Spleen (tissue), 11 donors: ENCODE measurements around the gene CNTNAP2. TPM values are rescaled to one million over a fixed set of nuclear protein-coding genes. Genes with fewer than 3 reads are reported as not detected.
"Not testable (repeated sequence)": the region's sequence is repeated elsewhere in the genome, so short reads cannot be mapped to it uniquely, and the experiment has no call there.

Source experiments
- DNase-seq: peaks from one replicate; pipeline ENCODE4 v3.0.0-alpha.2; 2020
- H3K27ac ChIP-seq, 8 donors: fragments of 200-600 bp; sonication (generic) in 7 of 8; 1 replicate in 4 of 8; 2 replicates in 4 of 8; pipeline versions ENCODE4 v1.5.0 to v1.8.0; 2016 to 2021; ENCODE audit warnings: inconsistent platforms in 4 of 8, mild to moderate bottlenecking in 4 of 8, moderate library complexity in 1 of 8
- H3K27me3 ChIP-seq, 7 donors: fragments of 200-600 bp; sonication (generic) in 6 of 7; replicated peaks in 1 of 7; 1 replicate in 4 of 7; 2 replicates in 3 of 7; pipeline versions ENCODE4 v1.5.0 to v1.8.0; 2016 to 2021; ENCODE audit warnings: inconsistent platforms in 3 of 7, mild to moderate bottlenecking in 1 of 7
- H3K36me3 ChIP-seq, 6 donors: fragments of 200-600 bp; sonication (generic) in 5 of 6; 1 replicate in 4 of 6; 2 replicates in 2 of 6; pipeline versions ENCODE4 v1.5.0 to v1.8.0; 2016 to 2021; ENCODE audit warnings: inconsistent platforms in 2 of 6
- H3K4me1 ChIP-seq, 6 donors: fragments of 200-600 bp; sonication (generic) in 5 of 6; 1 replicate in 3 of 6; 2 replicates in 3 of 6; pipeline versions ENCODE4 v1.5.0 to v1.8.0; 2016 to 2021; ENCODE audit warnings: inconsistent platforms in 3 of 6
- H3K4me3 ChIP-seq, 8 donors: fragments of 200-600 bp; sonication (generic) in 7 of 8; 1 replicate in 4 of 8; 2 replicates in 4 of 8; pipeline versions ENCODE4 v1.5.0 to v1.8.0; 2016 to 2021; ENCODE audit warnings: inconsistent platforms in 4 of 8, mild to moderate bottlenecking in 4 of 8, moderate library complexity in 2 of 8
- H3K9me3 ChIP-seq, 8 donors: fragments of 200-600 bp; sonication (generic) in 7 of 8; 1 replicate in 4 of 8; 2 replicates in 4 of 8; pipeline versions ENCODE4 v1.5.0 to v1.8.0; 2016 to 2021; ENCODE audit warnings: inconsistent platforms in 4 of 8
- CTCF ChIP-seq, 11 experiments: fragments of 200-600 bp in 7 of 11; fragments of 450-650 bp in 4 of 11; sonication (generic) in 4 of 11; IDR thresholded peaks in 8 of 11; conservative IDR thresholded peaks in 3 of 11; 1 replicate in 7 of 11; 2 replicates in 4 of 11; pipeline versions ENCODE4 v1.4.0 to v1.8.0; 2016 to 2021; ENCODE audit warnings: antibody characterized with exemption in 11 of 11, inconsistent platforms in 4 of 11, mild to moderate bottlenecking in 1 of 11
- POLR2A ChIP-seq, 3 donors: fragments of 450-650 bp; IDR thresholded peaks; one replicate each; pipeline ENCODE4 v1.5.1; 2017; ENCODE audit warnings: antibody characterized with exemption in 3 of 3, mild to moderate bottlenecking in 1 of 3
- POLR2AphosphoS5 ChIP-seq, 3 donors: sonication (generic); formaldehyde crosslinking; IDR thresholded peaks; one replicate each; pipeline ENCODE4 v1.5.1; 2017; ENCODE audit warnings: antibody characterized with exemption in 3 of 3
- WGBS, 5 donors: extraction: QIAGEN DNeasy Blood & Tissue Kit in 3 of 5; methylation state at CpG; one replicate each; pipeline versions ENCODE4 v1.1.5 to v1.1.7; 2013 to 2018; 5-methylcytosine and 5-hydroxymethylcytosine counted together
- intact Hi-C: fragments of 100-400 bp; cut with DNase I; formaldehyde crosslinking; loops from one replicate; pipeline ENCODE4 v1.15.0; 2023; ENCODE audit warnings: low total_unique reads
- polyA plus RNA-seq, 3 donors: library from polyadenylated mRNA; stranded (reverse); fragments of 200-250 nt; gene quantifications; one replicate each; pipeline ENCODE4 v1.2.1, GENCODE V29; 2013
- total RNA-seq, 7 donors: library from RNA; depleted of rRNA in 3 of 7; stranded (reverse); fragments of >200 nt in 3 of 7; fragmentation: NEBNext Ultra II Directional in 4 of 7; extraction: Animal tissue kit (Norgen Biotek cat#: 25700) in 4 of 7; gene quantifications; one replicate each; pipeline versions ENCODE4 v1.1.0 to v1.2.1, GENCODE V29; 2016 to 2021
- donor health status: healthy with polysubstance abuse.
- donor health status: DM: no; HTN: no; CAD: no; lungs with moderate emphysema.
- donor health status: DM: no; HTN: no; CAD: no.
- donor health status: Bipolar disorder and iron deficiency.
- donor health status: healthy.
- donor health status: DM: no; HTN: no; CAD: no.
- donor health status: DM: yes; HTN: yes; CAD: no.

Gene CNTNAP2
- total and polyA plus RNA-seq, 10 donors = 0.13 to 2.0 (median 0.82) TPM

GRCh38 chr7:147721962-147722830 lies 1605.6 kb downstream of the CNTNAP2 start:
- no peaks in the 10 kb centered on the region for H3K4me1 ChIP-seq
- H3K36me3 ChIP-seq = no peaks in the 10 kb centered on the region
- 43 to 57% (median 48%) methylated on average over 6 of the region's 6 CpGs for WGBS, 5 donors
- no peak overlapping the region for H3K4me3 ChIP-seq
- H3K9me3 ChIP-seq = no peaks in the 10 kb centered on the region
- intact Hi-C loops = no loop called here
- no peaks in the 10 kb centered on the region for H3K27me3 ChIP-seq
- TF ChIP-seq POLR2AphosphoS5 (IDR thresholded peaks at IDR 0.05) (no peak), CTCF (IDR thresholded peaks at IDR 0.05 in 8 of 11, conservative IDR thresholded peaks at IDR 0.05 in 3 of 11) (no peak), POLR2A (IDR thresholded peaks at IDR 0.05) (no peak)
- H3K27ac ChIP-seq = no peak overlapping the region
- DNase-seq = no peak

- no peak for DNase-seq
- WGBS, 5 donors = 69 to 87% (median 76%) methylated on average over 4 of the region's 4 CpGs
- H3K27ac ChIP-seq = no peak overlapping the region
- no peaks in the 10 kb centered on the region for H3K27me3 ChIP-seq
- TF ChIP-seq CTCF (IDR thresholded peaks at IDR 0.05 in 8 of 11, conservative IDR thresholded peaks at IDR 0.05 in 3 of 11) (no peak), POLR2AphosphoS5 (IDR thresholded peaks at IDR 0.05) (no peak), POLR2A (IDR thresholded peaks at IDR 0.05) (no peak)
- no peak overlapping the region for H3K4me3 ChIP-seq
- H3K36me3 ChIP-seq = no peaks in the 10 kb centered on the region
- intact Hi-C loops = no loop called here
- H3K4me1 ChIP-seq = no peaks in the 10 kb centered on the region
- no peaks in the 10 kb centered on the region for H3K9me3 ChIP-seq
These were observed 1606.9 kb downstream of the CNTNAP2 start for GRCh38 chr7:147723536-147723935.

GRCh38 chr7:147731311-147731710 lies 1614.7 kb downstream of the CNTNAP2 start:
- 64 to 84% (median 69%) methylated on average over 2 of the region's 2 CpGs for WGBS, 5 donors
- Histone ChIP-seq H3K9me3 (peaks cover 0 to 10% (median 1%) of the 10 kb centered on the region in 8 donors), H3K4me1 (no peaks in the 10 kb centered on the region), H3K27ac (no peak overlapping the region), H3K4me3 (no peak overlapping the region), H3K36me3 (no peaks in the 10 kb centered on the region), H3K27me3 (no peaks in the 10 kb centered on the region)
- DNase-seq = no peak
- intact Hi-C loops = no loop called here
- TF ChIP-seq POLR2AphosphoS5 (IDR thresholded peaks at IDR 0.05) (no peak), CTCF (IDR thresholded peaks at IDR 0.05 in 8 of 11, conservative IDR thresholded peaks at IDR 0.05 in 3 of 11) (no peak), POLR2A (IDR thresholded peaks at IDR 0.05) (no peak)

GRCh38 chr7:147737559-147738214 lies 1621.1 kb downstream of the CNTNAP2 start:
- 87 to 97% (median 92%) methylated on average over 18 of the region's 18 CpGs for WGBS, 5 donors
- H3K9me3 ChIP-seq, H3K4me1 ChIP-seq, H3K4me3 ChIP-seq, intact Hi-C loops, H3K36me3 ChIP-seq, DNase-seq, H3K27me3 ChIP-seq, H3K27ac ChIP-seq: not testable (repeated sequence)
